Measurements from ENCODE around the gene FGR.

The FGR gene

DNA sequence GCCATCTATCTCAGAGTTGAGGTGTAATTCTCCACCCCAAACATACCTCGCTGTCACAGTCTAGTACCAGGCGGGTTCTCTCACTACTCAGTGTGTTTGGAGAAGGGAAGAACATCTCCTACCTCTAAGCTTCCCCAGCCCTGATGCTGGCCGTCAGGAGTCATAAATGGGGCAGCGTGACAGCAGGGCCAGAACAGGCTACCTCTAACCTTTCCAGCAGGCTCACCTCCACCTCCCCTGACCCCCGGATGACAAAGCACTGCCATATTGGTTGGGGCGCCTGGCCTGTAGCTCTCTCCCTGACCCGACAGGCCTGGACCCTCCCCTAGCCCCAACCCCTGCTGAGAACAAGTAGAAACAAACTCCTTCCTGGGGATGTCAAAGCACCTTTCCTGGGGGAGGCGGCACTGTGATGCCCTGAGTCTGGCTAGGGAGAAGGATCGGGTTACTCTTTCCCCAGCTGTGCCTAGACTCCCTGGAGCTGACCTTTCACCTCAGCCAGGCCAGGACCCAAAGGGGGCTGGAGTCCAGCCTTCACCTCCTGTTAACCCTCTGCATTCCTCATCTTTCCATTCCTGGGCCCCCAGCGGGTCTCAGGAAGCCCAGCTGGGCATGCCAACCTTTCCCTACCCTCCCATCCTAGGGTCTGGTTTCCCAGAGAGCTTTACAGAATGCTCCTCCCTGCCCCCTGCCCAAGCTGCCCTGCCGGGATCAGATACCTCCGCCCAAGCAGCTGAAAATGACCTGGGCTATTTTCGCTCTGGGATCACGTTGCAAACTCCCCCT, 65.3 kb downstream of the FGR start:
- Histone ChIP-seq H3K36me3 (no peaks in the 10 kb centered on the region), H3K4me3 (ENCODE audit: low read depth, low read length) (no peak overlapping the region), H3K4me1 (peaks cover 32% of the 10 kb centered on the region), H3K27me3 (no peaks in the 10 kb centered on the region), H3K9me3 (no peaks in the 10 kb centered on the region)
- DNase-seq, result no peak
- TF ChIP-seq CTCF (IDR thresholded peaks at IDR 0.05; ENCODE audit: low read depth, low read length), result no peak

GRCh38 chr1:27569088-27569460, 65.9 kb downstream of the FGR start:
- Histone ChIP-seq H3K4me1 (peaks cover 28% of the 10 kb centered on the region), H3K4me3 (ENCODE audit: low read depth, low read length) (no peak overlapping the region), H3K9me3 (no peaks in the 10 kb centered on the region), H3K27me3 (no peaks in the 10 kb centered on the region), H3K36me3 (no peaks in the 10 kb centered on the region)
- DNase-seq, result no peak
- no peak for TF ChIP-seq CTCF (IDR thresholded peaks at IDR 0.05; ENCODE audit: low read depth, low read length)

DNA sequence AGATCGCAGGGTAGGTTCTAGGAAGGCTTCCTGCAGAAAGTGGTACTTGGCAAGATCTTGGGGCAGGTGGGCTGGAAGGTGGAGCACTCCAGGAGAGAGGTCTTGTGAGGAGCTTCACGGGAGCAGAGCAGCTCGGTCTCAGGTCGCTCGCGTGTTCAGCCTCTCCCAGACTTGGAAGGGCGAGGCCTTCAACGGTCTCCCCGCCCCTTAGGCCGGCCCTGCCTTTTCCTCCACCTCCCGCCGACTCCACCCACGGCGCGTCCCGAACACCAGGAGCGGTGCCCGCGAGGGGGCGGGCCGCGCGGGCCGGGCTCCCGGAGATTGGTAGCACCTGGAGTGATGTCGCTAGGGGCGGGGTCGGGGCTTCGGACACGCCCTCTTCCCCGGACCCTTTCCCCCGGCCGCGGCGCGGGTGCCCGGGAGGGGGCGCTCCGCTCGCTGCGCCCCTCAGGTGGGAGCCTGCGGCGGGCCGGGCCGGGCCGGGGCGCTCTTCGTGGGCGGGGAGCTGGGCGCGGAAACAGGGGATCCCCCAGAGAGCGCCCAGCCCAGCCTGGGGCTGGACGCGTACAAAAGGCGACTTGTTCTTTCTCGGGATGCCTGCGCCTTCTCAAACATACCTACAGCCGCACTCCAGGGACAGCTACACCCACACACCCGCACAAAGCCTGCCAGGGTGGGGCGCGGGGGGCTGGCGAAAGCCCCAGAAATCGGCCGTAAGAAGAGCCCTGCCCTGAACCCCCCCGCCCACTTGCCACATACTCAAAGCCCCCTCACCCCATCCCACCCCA, 66.5 kb downstream of the FGR start:
- Histone ChIP-seq H3K27me3 (no peaks in the 10 kb centered on the region), H3K9me3 (no peaks in the 10 kb centered on the region), H3K4me1 (peaks cover 24% of the 10 kb centered on the region), H3K4me3 (ENCODE audit: low read depth, low read length) (no peak overlapping the region), H3K36me3 (no peaks in the 10 kb centered on the region)
- peak; percentile 42 for TF ChIP-seq CTCF (IDR thresholded peaks at IDR 0.05; ENCODE audit: low read depth, low read length)
- peak; percentile 93 for DNase-seq

DNA sequence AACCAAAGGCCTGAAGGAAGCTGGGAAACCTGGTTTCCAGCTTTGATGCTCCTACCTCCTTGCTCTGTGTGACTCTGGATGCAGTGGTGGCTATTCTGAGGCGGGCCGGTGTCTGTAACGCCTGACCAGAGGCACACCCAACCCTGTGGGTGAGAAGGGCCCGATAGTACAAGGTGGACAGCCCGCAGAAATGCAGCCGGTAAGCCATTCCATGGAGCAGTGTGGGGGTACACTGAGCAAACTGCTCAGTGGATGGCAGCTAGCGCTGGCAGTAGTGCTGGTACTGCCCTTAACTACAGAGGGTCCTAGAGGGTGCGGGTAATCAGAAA, 67.0 kb downstream of the FGR start:
- Histone ChIP-seq H3K27me3 (no peaks in the 10 kb centered on the region), H3K9me3 (no peaks in the 10 kb centered on the region), H3K36me3 (no peaks in the 10 kb centered on the region), H3K4me3 (ENCODE audit: low read depth, low read length) (no peak overlapping the region), H3K4me1 (peaks cover 18% of the 10 kb centered on the region)
- TF ChIP-seq CTCF (IDR thresholded peaks at IDR 0.05; ENCODE audit: low read depth, low read length), result no peak
- no peak for DNase-seq

DNA sequence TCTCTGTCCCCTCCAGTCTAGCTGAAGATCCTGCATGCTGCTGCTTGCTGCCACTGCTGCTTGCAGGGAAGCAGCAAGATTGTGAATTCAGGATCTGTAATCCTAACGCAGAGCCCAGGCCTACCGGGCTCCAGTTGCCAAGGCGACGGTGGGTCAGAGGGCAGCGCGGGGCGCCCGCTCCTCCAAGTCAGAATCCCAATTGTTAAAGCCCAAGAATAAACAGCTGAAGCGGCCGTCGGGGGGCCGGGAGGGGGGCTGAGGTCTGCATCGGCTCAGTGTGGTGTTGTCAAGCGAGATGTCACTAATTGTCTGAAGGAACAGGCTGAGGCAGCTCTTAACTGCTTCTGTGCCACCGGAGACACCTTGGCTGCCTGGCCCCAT, 67.8 kb downstream of the FGR start:
- DNase-seq, result no peak
- H3K4me3 ChIP-seq (ENCODE audit: low read depth, low read length), result no peak overlapping the region
- H3K9me3 ChIP-seq, result no peaks in the 10 kb centered on the region
- TF ChIP-seq CTCF (IDR thresholded peaks at IDR 0.05; ENCODE audit: low read depth, low read length), result no peak
- H3K4me1 ChIP-seq, result peaks cover 16% of the 10 kb centered on the region
- no peaks in the 10 kb centered on the region for H3K36me3 ChIP-seq
- no peaks in the 10 kb centered on the region for H3K27me3 ChIP-seq
